Measurements from ENCODE around the gene CPT1B.
"Not testable (repeated sequence)": the region's sequence is repeated elsewhere in the genome, so short reads cannot be mapped to it uniquely, and the experiment has no call there.

Gene CPT1B

DNA sequence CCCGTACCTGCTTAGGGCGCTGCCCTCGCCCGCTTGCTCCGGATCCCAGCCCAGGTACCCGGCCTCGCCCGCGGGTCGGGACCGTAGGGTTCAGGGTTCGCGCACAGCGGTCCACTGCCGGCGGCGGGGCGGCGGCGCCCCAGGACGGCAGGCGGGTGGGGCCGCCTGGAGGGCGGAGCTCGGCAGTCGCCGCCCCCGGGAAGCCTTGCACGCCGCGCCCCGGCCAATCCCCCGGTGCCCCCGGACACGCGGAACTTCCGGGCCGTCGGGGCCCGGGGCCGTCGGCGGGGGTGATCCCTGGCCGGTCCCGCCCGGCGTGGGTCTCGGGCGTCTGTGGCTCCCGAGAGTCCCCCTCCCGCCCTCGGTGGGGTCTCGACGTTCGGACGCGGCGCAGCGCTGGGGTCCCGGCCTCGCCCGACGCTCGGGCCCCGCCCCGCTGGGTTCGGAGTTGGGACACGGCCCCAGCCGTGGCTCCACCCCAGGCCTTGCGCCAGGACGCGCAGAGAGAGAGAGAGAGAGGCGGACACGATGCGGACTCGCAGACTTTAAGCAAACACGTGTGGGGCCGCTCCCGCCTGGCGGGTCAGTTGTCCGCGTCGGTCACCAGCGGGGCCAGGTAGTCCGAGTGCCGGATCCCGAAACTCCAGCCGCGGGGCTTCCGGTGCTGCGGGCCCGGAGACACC lies 48.2 kb downstream of the CPT1B start, which contains the start of gene TYMP:
Gene TYMP (minus strand): TSS at position 116 of the 683 bp plus-strand sequence. CDS start 303 bp downstream, outside the sequence.
- H3K4me3 ChIP-seq (ENCODE audit: low read depth, low read length): peak within 1 kb of the TSS; percentile 27

DNA sequence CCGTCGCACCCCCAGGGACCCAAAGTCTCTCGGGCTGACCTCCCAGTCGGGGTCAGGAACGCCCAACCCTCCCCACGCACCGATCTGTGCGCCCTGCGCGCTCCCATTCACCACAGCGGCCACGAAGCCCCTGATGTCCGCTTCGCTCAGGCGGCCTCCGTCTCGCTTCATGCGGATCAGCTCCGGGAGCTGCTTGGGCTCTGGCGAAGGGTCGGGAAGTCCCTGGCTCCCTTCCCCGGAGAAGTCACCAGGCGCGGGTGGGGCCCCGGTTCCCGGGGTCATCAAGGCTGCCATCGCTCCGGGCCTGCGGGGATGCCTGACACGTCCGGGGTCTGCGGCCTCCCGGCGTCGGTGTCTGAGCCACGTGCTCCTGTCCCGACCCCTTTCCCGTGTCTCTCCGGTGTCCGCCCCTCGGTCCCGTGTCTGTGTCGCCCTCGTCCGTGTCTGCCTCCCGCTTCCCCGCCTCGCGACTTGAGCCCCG lies 48.8 kb downstream of the CPT1B start:
- no peak overlapping the region for H3K4me3 ChIP-seq (ENCODE audit: low read depth, low read length)

DNA sequence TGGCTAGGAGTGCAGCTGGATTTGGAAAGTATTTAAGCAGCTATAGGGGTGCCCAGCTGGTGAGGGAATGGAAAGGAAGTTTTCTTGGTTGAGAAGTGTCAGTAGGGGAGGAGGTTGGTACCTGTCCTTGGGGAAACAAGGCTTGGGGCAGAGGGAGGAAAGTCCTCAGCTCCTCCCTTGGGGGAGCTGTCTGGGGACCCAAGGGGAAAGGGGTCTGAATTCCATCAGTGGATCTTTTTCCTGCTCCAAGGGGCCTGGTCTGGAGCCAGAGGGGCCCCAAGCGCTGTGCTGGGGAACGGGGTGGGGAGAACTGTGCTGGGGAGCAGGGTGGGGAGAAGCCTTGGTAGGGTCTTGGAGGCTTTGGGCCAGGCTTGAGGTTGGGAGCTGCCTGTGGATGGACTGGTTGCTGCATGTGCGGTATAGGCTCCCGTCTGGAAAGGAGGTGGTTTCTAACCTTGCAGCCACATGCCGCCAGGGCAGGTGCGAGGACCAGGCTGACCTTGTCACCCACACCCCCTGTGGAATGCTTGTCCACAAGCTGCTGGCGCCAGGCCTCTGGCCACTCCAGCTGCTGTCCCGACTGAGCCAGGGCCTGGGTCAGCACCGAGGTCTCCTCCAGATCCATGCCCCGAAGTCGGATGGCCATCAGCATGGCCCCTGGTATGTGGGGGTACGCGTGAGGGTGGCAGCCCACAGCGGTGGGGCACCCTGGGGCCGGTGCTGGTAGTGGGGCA lies 49.4 kb downstream of the CPT1B start:
- no peak overlapping the region for H3K4me3 ChIP-seq (ENCODE audit: low read depth, low read length)

DNA sequence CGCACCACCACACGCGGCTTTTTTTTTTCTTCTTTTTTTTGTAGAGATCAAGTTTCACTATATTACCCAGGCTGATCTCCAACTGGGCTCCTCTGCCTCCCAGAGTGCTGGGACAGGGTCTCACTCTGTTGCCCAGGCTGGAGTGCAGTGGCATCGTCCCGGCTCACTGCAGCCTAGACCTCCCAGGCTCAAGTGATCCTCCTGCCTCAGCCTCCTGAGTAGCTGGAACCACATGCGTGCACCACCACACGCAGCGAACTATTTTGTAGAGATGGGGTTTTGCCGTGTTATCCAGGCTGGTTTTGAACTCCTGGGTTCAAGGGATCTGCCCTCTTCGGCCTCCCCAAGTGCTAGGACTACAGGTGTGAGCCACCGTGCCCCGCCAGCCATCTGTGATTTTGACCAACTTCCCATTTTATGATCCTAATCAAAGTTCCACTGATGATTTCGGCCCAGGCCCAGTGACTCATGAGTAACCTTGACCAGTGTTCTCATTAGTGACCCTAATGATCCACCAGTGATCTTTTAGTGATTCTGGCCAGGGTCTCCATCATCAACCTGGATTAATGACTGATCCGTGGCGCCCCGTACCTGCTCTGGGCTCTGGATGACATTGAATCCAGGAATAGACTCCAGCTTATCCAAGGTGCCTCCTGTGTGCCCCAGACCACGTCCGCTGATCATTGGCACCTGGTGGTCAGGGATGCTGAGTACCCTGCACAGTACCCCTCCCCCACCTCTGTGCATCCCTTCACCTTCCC lies 50.1 kb downstream of the CPT1B start:
- H3K4me3 ChIP-seq (ENCODE audit: low read depth, low read length): no peak overlapping the region

DNA sequence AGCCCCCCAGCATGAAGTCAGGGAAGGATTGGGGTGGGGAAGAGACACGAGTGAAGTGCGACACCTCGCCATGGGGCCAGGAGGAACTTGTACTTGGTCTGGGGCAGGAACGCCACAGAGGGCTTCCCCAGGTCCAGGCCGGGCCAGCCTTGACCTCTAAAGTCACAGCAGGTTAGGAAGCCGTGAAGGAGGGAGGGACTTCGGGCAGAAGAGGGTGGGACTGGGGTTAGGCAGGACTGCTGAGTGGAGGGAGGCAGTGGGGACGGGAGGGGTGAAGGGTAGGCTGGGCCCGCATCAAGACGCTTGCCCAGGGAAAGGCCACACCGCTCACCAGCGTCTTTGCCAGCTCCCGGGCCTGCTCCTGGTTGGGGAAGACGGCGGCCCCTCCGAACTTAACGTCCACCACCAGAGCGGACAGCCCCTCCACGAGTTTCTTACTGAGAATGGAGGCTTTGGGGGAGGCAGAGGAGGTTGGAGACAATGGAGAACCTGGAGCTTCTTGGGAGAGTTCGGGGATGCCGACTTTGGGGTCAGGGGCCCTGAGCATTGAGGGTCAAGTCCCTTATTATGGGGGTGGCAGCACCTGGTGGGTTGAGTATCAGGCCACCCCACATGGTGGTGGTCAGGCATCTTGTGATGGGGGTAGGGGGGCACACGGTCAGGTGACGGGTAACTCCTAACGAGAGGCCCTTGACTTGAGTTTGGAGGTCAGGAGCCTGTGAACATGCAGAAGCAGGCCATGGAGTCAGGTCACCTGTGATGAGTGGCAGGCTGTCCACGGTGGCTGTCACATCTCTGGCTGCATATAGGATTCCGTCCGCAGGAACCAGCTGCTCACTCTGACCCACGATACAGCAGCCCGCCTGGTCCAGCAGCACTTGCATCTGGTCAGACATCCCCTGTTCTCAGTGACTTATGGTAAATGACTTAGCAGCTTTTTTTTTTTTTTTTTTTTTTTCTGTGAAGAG lies 51.1 kb downstream of the CPT1B start:
- peak overlapping the region; percentile 69 for H3K4me3 ChIP-seq (ENCODE audit: low read depth, low read length)

DNA sequence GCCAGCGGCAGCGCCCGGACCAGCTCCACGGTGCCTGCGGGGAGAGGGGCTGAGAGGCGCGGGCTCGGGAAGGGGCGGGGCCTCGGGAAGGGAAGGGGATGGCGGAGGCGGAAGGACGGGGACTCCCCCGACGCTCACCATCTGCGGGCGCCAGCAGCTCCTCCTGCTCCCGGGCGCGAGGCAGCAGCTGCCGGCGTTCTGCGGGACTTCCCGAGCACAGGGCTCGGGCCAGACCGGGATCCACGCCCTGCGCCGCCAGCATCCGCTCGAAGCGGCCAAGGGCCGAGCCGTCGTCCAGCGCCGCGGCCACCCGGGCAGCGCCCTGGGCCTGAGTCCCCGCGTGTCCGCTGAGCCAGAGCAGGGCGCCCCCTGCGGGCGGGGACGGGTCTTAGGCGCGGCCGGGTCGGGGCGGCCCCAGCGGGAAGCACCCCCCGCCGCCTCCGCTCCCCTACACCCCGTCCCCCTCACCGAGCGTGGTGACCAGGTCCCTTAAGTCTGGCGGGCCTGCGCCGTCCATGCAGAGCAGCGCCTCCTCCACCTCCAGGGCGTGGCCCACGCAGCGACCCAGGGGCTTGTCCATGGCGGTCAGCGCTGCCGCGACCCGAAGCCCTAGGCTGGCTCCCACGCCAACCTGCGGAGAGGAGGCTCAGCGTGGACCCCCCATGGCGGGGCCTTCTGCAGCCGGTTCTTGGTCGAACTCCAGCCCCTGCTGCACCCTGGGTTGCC lies 52.0 kb downstream of the CPT1B start:
- peak overlapping the region; percentile 69 for H3K4me3 ChIP-seq (ENCODE audit: low read depth, low read length)

DNA sequence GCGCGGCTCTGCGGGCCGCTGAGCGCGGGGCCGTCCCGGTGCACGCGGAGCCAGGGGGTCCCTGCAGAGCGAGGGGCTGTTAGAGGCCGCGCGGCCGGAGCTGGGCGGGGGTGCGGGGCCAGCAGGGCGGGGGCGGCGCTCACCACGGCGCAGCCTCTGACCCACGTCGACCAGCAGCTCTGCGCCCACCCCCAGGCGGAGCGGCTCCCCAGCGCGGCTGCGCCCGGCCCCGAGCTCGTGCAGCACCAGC lies 52.4 kb downstream of the CPT1B start:
- peak overlapping the region; percentile 69 for H3K4me3 ChIP-seq (ENCODE audit: low read depth, low read length)

DNA sequence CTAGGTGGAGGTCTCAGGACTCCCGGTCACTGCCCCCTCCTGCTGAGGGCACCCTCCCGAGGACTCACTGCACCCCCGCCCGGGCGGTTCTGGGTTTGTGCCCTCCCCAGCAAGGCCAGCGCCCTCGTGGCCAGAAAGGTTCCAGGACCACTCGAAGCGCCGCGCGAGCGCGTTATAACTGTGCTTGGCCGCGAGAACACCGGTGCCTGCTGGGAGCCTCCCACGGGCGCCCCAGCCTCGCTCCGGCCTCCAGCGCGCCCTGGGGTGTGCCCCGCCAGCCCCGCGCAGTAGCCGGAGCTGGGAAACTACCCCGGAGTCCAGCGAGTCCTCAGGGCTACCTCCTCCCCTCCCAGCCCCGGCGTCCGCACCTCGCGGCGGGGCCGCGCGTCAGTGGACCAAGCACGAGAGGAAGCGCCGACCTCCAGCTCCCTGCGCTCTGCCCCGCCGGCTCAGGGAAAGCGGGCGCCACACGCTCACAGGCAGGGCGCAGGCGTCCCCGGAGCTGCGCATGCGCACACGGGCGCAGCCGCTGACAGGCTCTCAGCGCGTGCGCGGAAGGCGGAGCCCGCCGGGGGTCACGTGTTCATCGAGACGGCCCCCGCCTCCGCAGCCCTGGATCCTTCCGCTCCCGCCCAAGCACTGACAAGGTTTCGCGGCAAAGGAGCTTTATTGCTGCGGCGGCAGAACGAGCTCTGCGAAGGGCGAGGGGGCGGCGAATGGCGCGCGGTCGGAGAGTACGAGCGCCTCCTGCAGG lies 52.9 kb downstream of the CPT1B start, which contains the start of gene SCO2:
Gene SCO2 (minus strand): TSS at position 495 of the 754 bp plus-strand sequence. CDS start 1,187 bp downstream, outside the sequence.
- H3K4me3 ChIP-seq (ENCODE audit: low read depth, low read length): peak within 1 kb of the TSS; percentile 69

DNA sequence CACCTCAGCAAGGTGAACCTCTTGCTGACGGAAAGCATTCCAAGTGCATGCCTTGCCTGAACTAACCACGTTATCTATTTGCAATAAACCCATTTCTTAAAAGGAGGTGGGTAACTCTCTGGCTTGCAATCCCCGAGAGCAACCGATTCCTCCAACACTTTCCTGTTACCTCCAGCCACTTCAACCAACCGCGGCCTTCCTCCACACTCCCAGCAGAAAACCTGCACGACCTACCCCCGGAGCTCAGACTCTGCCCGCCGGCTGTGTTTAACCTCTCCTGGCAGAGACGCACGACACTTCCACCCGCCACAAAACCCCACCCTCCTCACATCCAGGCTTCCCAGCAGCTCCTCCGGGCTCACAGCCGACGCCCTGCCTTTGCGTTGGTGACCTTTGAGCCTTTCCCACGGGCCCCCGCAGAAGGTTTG lies 53.5 kb downstream of the CPT1B start:
- peak overlapping the region; percentile 69 for H3K4me3 ChIP-seq (ENCODE audit: low read depth, low read length)

DNA sequence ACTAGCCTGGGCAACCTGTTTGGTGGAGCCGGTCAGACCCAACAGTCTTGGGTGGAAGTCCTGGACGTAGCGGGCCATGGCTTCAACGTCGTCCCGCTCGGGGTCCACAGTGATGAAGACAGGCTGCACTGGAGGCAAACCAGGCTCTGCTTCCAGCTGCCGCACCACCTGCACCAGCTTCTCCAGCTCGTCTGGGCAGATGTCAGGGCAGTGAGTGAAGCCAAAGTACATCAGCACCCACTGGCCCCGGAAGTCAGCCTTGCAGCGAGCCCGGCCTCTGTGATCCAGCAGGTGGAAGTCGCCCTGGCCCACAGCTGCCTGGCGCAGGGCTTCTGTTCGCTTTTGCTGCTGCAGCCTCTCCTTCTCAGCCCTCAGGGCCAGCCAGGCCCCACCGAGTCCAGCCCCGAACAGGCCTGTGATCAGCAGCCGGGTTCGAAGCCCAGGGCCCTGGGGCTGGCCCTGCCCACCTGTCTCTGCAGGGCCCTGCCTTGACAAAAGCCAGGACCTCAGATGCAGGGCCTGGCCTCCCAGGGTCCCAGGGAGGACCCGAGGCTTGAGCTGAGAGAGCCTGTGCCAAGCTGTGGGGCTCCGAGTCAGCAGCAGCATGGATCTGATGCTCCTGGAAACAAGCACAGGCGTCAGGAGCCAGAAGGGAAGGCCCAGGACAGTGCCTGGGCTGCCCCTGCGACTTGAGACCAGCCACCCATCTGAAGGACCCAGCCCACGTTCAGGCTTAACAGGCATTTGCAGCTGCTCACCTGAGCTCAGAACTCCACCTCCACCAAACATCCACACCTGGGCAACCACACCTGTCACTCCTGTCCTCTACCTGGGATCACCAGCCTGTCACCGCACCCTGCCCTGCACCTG lies 54.2 kb downstream of the CPT1B start:
- H3K4me3 ChIP-seq (ENCODE audit: low read depth, low read length): no peak overlapping the region

DNA sequence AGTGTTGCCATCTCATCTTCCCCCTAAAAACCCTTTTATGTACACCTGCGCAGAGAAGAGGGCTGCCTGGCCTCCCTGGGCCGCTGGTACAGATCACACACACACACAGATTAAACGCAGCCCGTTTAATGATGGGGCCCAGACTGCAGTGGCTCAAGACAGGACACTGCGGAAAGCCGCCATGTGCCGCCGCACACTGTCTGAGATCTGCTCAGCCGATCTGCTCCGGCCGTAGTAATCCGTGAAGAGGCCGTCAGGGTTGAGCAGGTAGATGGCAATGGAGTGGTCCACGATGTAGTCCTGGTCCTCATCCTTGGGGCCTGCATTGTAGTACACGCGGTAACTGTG lies 54.8 kb downstream of the CPT1B start:
- H3K4me3 ChIP-seq (ENCODE audit: low read depth, low read length): no peak overlapping the region

DNA sequence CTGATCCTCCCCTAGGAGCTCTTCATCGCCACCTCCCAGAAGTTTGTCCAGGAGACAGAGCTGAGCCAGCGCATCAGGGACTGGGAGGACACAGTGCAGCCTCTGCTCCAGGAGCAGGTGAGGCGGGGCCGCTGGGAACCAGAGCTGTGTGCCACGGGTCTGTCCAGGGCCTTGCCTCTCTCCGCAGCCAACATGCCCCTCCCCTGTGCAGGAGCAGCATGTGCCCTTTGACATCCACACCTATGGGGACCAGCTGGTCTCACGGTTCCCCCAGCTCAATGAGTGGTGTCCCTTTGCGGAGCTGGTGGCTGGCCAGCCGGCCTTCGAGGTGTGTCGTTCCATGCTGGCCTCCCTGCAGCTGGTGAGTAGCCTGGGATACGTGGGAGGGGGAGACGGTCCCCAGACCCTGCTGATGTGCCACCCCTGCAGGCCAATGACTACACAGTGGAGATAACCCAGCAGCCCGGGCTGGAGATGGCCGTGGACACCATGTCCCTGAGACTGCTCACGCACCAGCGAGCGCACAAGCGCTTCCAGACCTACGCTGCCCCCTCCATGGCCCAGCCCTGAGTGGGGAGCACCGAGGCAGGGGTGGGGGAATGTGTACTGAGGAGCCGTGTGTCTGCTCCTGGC lies 55.3 kb downstream of the CPT1B start:
- H3K4me3 ChIP-seq (ENCODE audit: low read depth, low read length): no peak overlapping the region

DNA sequence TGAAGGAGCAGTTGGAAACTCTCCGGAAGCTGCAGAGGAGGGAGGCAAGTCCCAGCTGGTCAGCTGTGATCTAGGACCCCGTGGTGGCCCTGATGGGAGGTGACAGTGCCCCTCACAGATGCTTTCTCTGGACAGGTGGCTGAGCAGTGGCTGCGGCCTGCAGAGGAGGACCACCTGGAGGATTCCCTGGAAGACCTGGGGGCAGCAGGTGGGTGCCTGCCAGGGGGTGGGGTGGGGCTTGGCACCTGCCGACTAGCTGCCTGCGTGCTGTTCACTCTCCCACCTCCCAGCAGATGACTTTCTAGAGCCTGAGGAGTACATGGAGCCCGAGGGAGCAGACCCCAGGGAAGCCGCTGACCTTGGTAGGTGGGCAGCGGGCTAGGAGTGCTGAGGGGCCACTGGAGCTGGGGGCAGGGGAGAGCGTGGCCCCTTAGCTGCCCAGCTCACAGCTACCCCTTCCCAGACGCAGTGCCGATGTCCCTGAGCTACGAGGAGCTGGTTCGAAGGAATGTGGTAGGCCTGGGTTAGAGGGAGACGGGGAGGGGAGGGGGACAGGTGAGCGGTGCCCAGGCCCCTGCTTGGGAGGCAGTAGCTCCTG lies 55.9 kb downstream of the CPT1B start:
- no peak overlapping the region for H3K4me3 ChIP-seq (ENCODE audit: low read depth, low read length)

DNA sequence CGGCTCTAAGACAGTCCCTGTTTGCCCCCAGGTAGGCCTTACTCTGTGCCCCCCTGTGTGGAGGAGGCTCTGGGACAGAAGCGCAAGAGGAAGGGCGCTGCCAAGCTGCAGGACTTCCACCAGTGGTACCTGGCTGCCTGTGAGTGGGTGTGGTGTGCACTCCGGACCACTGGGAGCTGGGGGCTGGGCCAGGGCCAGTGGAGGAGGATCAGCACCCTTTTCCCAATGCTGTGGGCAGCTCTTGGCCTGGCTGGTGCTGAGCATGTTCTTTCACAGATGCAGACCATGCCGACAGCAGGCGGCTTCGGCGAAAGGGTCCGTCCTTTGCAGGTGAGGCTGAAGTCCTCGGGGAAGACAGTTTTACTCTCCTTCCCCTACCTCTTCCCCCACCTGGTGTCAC lies 56.5 kb downstream of the CPT1B start:
- no peak overlapping the region for H3K4me3 ChIP-seq (ENCODE audit: low read depth, low read length)

DNA sequence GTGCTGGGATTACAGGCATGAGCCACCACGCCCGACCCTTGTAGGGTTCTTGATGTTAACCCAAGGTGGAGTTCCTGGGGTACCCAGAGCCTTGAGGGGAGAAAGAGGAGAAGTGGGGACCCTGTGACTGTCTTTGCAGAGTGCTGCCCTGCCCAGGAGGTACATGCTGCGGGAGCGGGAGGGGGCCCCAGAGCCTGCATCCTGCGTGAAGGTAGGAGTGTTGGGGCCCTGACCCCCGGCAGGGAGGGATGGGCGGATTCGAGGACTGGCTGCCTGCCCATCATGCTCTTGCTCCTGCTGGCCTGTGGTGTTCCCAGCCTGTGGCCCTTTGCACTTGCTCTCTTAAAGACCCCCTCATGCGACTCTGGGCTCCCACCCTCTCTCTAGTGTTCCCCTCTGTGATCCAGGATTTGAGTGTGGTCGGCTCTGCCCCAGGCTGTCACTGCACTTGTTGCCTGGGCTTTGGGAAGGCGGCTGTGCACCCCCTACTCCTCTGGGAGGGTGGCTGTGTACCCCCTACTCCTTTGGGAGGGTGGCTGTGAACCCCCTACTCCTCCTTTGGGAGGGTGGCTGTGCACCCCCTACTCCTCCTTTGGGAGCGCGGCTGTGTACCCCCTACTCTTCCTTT lies 57.3 kb downstream of the CPT1B start:
- H3K4me3 ChIP-seq (ENCODE audit: low read depth, low read length): no peak overlapping the region

DNA sequence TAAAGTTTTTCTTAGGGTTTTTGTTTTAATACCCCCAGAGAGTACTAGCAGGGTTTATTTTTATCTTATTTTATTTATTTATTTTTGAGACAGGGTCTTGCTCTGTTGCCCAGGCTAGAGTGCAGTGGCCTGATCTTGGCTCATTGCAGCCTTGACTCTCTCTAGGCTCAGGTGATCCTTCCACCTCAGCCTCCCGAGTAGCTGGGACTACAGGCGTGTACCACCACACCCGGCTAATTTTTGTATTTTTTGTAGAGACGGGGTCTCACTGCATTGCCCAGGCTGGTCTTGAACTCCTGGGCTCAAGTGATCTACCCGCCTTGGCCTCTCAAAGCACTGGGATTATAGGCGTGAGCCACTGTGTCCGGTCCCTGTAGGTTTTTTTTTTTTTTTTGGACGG lies 58.0 kb downstream of the CPT1B start:
- not testable (repeated sequence) for H3K4me3 ChIP-seq (ENCODE audit: low read depth, low read length)

DNA sequence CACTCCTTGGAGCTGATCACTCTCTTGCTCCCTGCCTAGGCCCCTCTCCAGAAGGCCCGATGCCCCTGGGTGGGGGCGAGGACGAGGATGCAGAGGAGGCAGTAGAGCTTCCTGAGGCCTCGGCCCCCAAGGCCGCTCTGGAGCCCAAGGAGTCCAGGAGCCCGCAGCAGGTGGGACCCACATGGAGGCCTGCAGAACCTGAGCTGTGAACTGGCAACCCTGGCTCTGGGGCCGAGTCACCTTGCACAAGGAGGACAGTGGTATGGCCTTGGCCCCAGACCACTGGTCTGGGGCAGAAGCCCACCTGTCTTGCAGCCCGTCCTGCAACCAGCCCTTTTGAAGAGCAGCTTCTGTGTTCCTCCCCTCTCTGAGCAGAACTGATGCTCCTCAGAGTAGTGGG lies 59.1 kb downstream of the CPT1B start:
- H3K4me3 ChIP-seq (ENCODE audit: low read depth, low read length): no peak overlapping the region
